Gastrocnemius medialis (tissue), 4 donors: Measurements from ENCODE around the gene AGAP1. TPM values are rescaled to one million over a fixed set of nuclear protein-coding genes. Genes with fewer than 3 reads are reported as not detected.

Experiments
- ATAC-seq, 2 donors: fragments of 150-250 bp; one replicate each; pipeline ENCODE4 v1.9.1; 2016
- DNase-seq, 2 donors: peaks; one replicate each; pipeline ENCODE4 v3.0.0-alpha.2; 2019
- H3K27ac ChIP-seq, 4 donors: fragments of 200-600 bp; sonication (generic); 1 replicate in 1 of 4; 2 replicates in 3 of 4; pipeline ENCODE4 v1.5.1; 2016 to 2018; ENCODE audit warnings: mild to moderate bottlenecking in 2 of 4, moderate library complexity in 1 of 4
- H3K27me3 ChIP-seq, 3 donors: fragments of 200-600 bp; sonication (generic) in 2 of 3; 1 replicate in 1 of 3; 2 replicates in 2 of 3; pipeline versions ENCODE4 v1.5.1 to v1.6.0; 2016 to 2019; ENCODE audit warnings: mild to moderate bottlenecking in 1 of 3, moderate library complexity in 1 of 3
- H3K36me3 ChIP-seq, 2 donors: fragments of 200-600 bp; sonication (generic) in 1 of 2; one replicate each; pipeline ENCODE4 v1.5.1; 2017 to 2018
- H3K4me1 ChIP-seq, 2 donors: fragments of 200-600 bp; sonication (generic) in 1 of 2; one replicate each; pipeline ENCODE4 v1.5.1; 2016 to 2017; ENCODE audit warnings: mild to moderate bottlenecking in 2 of 2
- H3K4me3 ChIP-seq, 4 donors: fragments of 200-600 bp; sonication (generic) in 3 of 4; 1 replicate in 1 of 4; 2 replicates in 3 of 4; pipeline ENCODE4 v1.5.1; 2016 to 2019; ENCODE audit warnings: mild to moderate bottlenecking in 2 of 4
- H3K9me3 ChIP-seq, 3 donors: fragments of 200-600 bp; sonication (generic) in 2 of 3; 1 replicate in 1 of 3; 2 replicates in 2 of 3; pipeline ENCODE4 v1.5.1; 2016 to 2019
- POLR2A ChIP-seq, 2 donors: fragments of 450-650 bp; IDR thresholded peaks; one replicate each; pipeline ENCODE4 v1.6.1; 2017; ENCODE audit warnings: antibody characterized with exemption in 2 of 2, mild to moderate bottlenecking in 2 of 2, moderate library complexity in 2 of 2
- in situ Hi-C, 4 donors: fragments of 200-750 bp; cut with MboI; loops; one replicate each; pipeline versions ENCODE4 v1.15.0 to v1.8.0; 2017; ENCODE audit warnings: low sequenced_read_pairs in 4 of 4
- intact Hi-C: fragments of 100-400 bp; cut with DNase I; formaldehyde crosslinking; loops from one replicate; pipeline ENCODE4 v1.15.1; 2023; ENCODE audit warnings: low total_unique reads
- total RNA-seq, 4 donors: library from RNA; depleted of rRNA; stranded (reverse); fragments of >200 nt; gene quantifications; one replicate each; pipeline versions ENCODE4 v1.1.0 to v1.2.3, GENCODE V29; 2016
- TF ChIP-seq, protein P1 (sequence below), 5 experiments: fragments of 450-650 bp in 3 of 5; fragments of 200-600 bp in 2 of 5; sonication (generic) in 2 of 5; IDR thresholded peaks in 4 of 5; conservative IDR thresholded peaks in 1 of 5; 1 replicate in 4 of 5; 2 replicates in 1 of 5; pipeline ENCODE4 v1.5.1; 2016 to 2019; ENCODE audit warnings: antibody characterized with exemption in 5 of 5, mild to moderate bottlenecking in 3 of 5, moderate library complexity in 3 of 5

AGAP1 gene
- total RNA-seq, 4 donors from 2014 or later, result 8.5 to 26.8 (median 14.4) TPM

DNA sequence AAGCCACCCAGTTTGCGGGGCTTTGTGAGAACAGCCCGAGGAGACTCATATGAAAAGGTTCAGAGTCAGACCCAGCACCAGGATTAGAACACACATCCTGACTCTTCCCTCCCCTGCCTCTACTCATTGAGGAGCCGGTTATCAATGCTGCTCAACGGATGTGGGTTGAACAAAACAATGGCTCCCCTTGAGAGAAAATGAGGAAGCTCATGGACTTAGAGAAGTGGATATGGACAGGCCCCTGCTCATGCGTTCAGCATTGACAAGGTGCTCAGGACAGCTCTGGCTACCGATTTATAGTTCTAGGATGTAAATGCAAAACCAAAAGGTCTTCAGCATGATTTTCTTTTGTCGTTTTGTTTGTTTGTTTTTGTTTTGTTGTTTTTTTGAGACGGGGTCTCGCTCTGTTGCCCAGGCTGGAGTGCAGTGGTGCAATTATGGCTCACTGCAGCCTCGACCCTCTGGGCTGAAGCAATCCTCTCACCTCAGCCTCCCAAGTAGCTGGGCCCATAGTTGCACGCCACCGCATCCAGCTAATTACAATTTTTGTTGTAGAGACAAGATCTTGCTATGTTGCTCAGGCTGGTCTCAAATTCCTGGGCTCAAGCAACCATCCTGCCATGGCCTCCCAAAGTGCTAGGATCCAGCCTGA, 32.0 kb upstream of the AGAP1 start:
- in situ Hi-C loops, result no loop called here
- intact Hi-C loops, result no loop called here
- H3K27me3 ChIP-seq, result peaks cover 0 to 4% (median 0%) of the 10 kb centered on the region in 3 donors
- H3K9me3 ChIP-seq, result no peaks in the 10 kb centered on the region
- no peak for ATAC-seq
- H3K27ac ChIP-seq, result no peak overlapping the region
- no peak overlapping the region for H3K4me3 ChIP-seq
- no peak for DNase-seq
- TF ChIP-seq, protein P1, sequence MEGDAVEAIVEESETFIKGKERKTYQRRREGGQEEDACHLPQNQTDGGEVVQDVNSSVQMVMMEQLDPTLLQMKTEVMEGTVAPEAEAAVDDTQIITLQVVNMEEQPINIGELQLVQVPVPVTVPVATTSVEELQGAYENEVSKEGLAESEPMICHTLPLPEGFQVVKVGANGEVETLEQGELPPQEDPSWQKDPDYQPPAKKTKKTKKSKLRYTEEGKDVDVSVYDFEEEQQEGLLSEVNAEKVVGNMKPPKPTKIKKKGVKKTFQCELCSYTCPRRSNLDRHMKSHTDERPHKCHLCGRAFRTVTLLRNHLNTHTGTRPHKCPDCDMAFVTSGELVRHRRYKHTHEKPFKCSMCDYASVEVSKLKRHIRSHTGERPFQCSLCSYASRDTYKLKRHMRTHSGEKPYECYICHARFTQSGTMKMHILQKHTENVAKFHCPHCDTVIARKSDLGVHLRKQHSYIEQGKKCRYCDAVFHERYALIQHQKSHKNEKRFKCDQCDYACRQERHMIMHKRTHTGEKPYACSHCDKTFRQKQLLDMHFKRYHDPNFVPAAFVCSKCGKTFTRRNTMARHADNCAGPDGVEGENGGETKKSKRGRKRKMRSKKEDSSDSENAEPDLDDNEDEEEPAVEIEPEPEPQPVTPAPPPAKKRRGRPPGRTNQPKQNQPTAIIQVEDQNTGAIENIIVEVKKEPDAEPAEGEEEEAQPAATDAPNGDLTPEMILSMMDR (IDR thresholded peaks at IDR 0.05 in 4 of 5, conservative IDR thresholded peaks at IDR 0.05 in 1 of 5), result no peak
- TF ChIP-seq POLR2A (IDR thresholded peaks at IDR 0.05), result no peak
- no peaks in the 10 kb centered on the region for H3K4me1 ChIP-seq
- no peaks in the 10 kb centered on the region for H3K36me3 ChIP-seq

DNA sequence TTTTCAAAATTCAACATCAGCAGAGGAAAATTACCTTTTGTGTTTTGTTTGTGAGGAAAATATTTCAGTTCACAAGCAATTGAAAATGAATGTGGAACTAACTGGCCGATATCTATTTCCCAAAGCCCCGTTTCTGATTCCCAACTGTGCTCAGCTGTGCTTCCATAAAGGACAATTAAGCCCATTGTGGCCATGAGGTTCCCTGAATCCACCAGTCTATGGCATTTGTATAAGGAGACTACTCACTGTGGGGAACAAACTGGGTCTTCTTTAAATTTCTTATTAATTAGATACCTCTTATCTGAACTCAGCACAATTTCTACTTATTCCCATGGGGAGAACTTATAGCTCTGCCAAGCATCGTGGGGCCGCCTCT, 31.4 kb upstream of the AGAP1 start:
- H3K36me3 ChIP-seq, result no peaks in the 10 kb centered on the region
- no peak for TF ChIP-seq POLR2A (IDR thresholded peaks at IDR 0.05)
- TF ChIP-seq, protein P1 (IDR thresholded peaks at IDR 0.05 in 4 of 5, conservative IDR thresholded peaks at IDR 0.05 in 1 of 5), result no peak
- ATAC-seq (no peak), DNase-seq (no peak)
- H3K4me1 ChIP-seq, result no peaks in the 10 kb centered on the region
- intact Hi-C loops, result no loop called here
- H3K27me3 ChIP-seq, result peaks cover 0 to 4% (median 0%) of the 10 kb centered on the region in 3 donors
- H3K9me3 ChIP-seq, result no peaks in the 10 kb centered on the region
- no peak overlapping the region for H3K27ac ChIP-seq
- H3K4me3 ChIP-seq, result no peak overlapping the region
- in situ Hi-C loops, result no loop called here

DNA sequence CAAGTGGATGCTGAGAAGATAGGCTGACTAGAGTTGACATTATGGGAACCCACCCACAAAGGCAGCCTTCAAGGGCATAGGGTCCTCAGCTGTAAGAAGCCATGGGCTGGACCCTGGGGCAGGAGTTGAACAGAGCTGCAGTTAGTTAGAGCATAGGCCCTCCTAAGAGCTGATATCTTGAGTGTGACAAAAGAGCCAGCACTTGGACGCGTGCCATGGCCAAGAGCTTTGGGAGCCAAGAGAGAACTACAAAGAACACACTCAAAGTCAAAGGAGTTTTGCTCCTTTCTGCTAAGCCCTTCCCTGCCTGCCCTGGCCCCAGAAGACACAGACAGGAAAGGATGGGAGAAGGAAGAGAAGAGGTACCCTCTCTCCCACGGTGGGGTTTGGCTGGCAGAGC, 29.9 kb upstream of the AGAP1 start:
- H3K27me3 ChIP-seq, result peaks cover 0 to 4% (median 0%) of the 10 kb centered on the region in 3 donors
- in situ Hi-C loops, result no loop called here
- no peak overlapping the region for H3K4me3 ChIP-seq
- intact Hi-C loops, result no loop called here
- no peak overlapping the region for H3K27ac ChIP-seq
- ATAC-seq (no peak), DNase-seq (no peak)
- H3K9me3 ChIP-seq, result no peaks in the 10 kb centered on the region
- no peaks in the 10 kb centered on the region for H3K36me3 ChIP-seq
- H3K4me1 ChIP-seq, result peaks cover 4 to 6% of the 10 kb centered on the region in 2 donors
- TF ChIP-seq, protein P1 (IDR thresholded peaks at IDR 0.05 in 4 of 5, conservative IDR thresholded peaks at IDR 0.05 in 1 of 5), result no peak
- TF ChIP-seq POLR2A (IDR thresholded peaks at IDR 0.05), result no peak

GRCh38 chr2:235467588-235467987, 26.3 kb upstream of the AGAP1 start:
- no peaks in the 10 kb centered on the region for H3K9me3 ChIP-seq
- TF ChIP-seq, protein P1 (IDR thresholded peaks at IDR 0.05 in 4 of 5, conservative IDR thresholded peaks at IDR 0.05 in 1 of 5), result no peak
- no peak for TF ChIP-seq POLR2A (IDR thresholded peaks at IDR 0.05)
- DNase-seq, result no peak
- H3K4me3 ChIP-seq, result no peak overlapping the region
- in situ Hi-C loops (no loop called here), intact Hi-C loops (no loop called here)
- H3K27ac ChIP-seq, result no peak overlapping the region
- ATAC-seq, result no peak
- H3K27me3 ChIP-seq, result no peaks in the 10 kb centered on the region
- peaks cover 9 to 10% of the 10 kb centered on the region in 2 donors for H3K4me1 ChIP-seq
- no peaks in the 10 kb centered on the region for H3K36me3 ChIP-seq
